C4-2B (cell line): ENCODE results near the gene HBS1L.

Source experiments
- ZFX ChIP-seq: fragments of 450-650 bp; IDR thresholded peaks from 2 replicates; pipeline ENCODE4 v1.6.1; 2017
- TF ChIP-seq, protein P1 (sequence below): fragments of 450-650 bp; conservative IDR thresholded peaks from 2 replicates; pipeline ENCODE4 v1.5.1; 2017; ENCODE audit warnings: mild to moderate bottlenecking

- TF ChIP-seq, protein P1, sequence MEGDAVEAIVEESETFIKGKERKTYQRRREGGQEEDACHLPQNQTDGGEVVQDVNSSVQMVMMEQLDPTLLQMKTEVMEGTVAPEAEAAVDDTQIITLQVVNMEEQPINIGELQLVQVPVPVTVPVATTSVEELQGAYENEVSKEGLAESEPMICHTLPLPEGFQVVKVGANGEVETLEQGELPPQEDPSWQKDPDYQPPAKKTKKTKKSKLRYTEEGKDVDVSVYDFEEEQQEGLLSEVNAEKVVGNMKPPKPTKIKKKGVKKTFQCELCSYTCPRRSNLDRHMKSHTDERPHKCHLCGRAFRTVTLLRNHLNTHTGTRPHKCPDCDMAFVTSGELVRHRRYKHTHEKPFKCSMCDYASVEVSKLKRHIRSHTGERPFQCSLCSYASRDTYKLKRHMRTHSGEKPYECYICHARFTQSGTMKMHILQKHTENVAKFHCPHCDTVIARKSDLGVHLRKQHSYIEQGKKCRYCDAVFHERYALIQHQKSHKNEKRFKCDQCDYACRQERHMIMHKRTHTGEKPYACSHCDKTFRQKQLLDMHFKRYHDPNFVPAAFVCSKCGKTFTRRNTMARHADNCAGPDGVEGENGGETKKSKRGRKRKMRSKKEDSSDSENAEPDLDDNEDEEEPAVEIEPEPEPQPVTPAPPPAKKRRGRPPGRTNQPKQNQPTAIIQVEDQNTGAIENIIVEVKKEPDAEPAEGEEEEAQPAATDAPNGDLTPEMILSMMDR, result no peak
- no peak for TF ChIP-seq ZFX
These were observed 28.8 kb downstream of the HBS1L start for GRCh38 chr6:135025775-135026174.
